Activated B cell treated with CpG ODN at 0.5 μM for 24 hours (primary cell): Measurements from ENCODE around the gene C19orf18. TPM values are rescaled to one million over a fixed set of nuclear protein-coding genes. Genes with fewer than 3 reads are reported as not detected.

Experiments
- ATAC-seq: fragments of 200-7000 bp; cut with Tn5 transposase; one replicate; pipeline ENCODE4 v1.10.0; 2021; ENCODE audit warnings: low read depth, mild to moderate bottlenecking, moderate library complexity
- CTCF ChIA-PET: fragments of 350-600 bp; sonication (Branson Sonifier 250); formaldehyde crosslinking; loops from one replicate; lab custom pipeline; 2021; ENCODE audit warnings: antibody characterized with exemption; lab: Charles Lee
- POLR2A ChIA-PET: fragments of 350-600 bp; sonication (Branson Sonifier 250); formaldehyde crosslinking; loops from one replicate; lab custom pipeline; 2021; ENCODE audit warnings: antibody characterized with exemption; lab: Charles Lee
- DNase-seq: peaks from one replicate; pipeline ENCODE4 v3.0.0; 2022
- H3K27ac Mint-ChIP-seq: one replicate; pipeline ENCODE4 v1.8.0; 2020; ENCODE audit warnings: mixed read lengths
- H3K27me3 Mint-ChIP-seq: one replicate; pipeline ENCODE4 v1.8.0; 2021; ENCODE audit warnings: mixed read lengths
- H3K36me3 Mint-ChIP-seq: one replicate; pipeline ENCODE4 v1.8.0; 2021; ENCODE audit warnings: low read depth, mixed read lengths
- H3K4me1 Mint-ChIP-seq: one replicate; pipeline ENCODE4 v1.8.0; 2021; ENCODE audit warnings: mixed read lengths
- H3K4me3 Mint-ChIP-seq: one replicate; pipeline ENCODE4 v1.8.0; 2020; ENCODE audit warnings: mild to moderate bottlenecking, mixed read lengths
- H3K9me3 Mint-ChIP-seq: one replicate; pipeline ENCODE4 v1.8.0; 2020; ENCODE audit warnings: mixed read lengths
- intact Hi-C: fragments of 100-400 bp; cut with micrococcal nuclease; formaldehyde crosslinking; loops from one replicate; pipeline ENCODE4 v1.15.1; 2024
- total RNA-seq: library from RNA; stranded (reverse); gene quantifications from 2 replicates; pipeline ENCODE4 v1.2.3, GENCODE V29; 2022
- TF ChIP-seq, protein P1 (sequence below): fragments of 200-600 bp; IDR thresholded peaks from one replicate; pipeline ENCODE4 v1.8.0; 2022; ENCODE audit warnings: antibody characterized with exemption, mild to moderate bottlenecking

C19orf18 gene
- total RNA-seq: 0.81 and 1.1 TPM in 2 replicates

GRCh38 chr19:57974434-57974833 is at the start of gene C19orf18:
TSS of gene C19orf18 (minus strand) at chr19:57974534. CDS start at chr19:57974432, 102 bp downstream.
- CTCF ChIA-PET: no interaction called here
- Mint-ChIP-seq H3K4me1 (no peaks in the 10 kb centered on the region), H3K4me3 (no peak within 1 kb of the TSS), H3K9me3 (peaks cover 49% of the 10 kb centered on the region), H3K27ac (no peak within 1 kb of the TSS), H3K27me3 (no peaks in the 10 kb centered on the region), H3K36me3 (peaks cover 70% of the 10 kb centered on the region)
- POLR2A ChIA-PET: no interaction called here
- no peak for DNase-seq
- no peak for ATAC-seq
- intact Hi-C loops: no loop called here
- TF ChIP-seq, protein P1, sequence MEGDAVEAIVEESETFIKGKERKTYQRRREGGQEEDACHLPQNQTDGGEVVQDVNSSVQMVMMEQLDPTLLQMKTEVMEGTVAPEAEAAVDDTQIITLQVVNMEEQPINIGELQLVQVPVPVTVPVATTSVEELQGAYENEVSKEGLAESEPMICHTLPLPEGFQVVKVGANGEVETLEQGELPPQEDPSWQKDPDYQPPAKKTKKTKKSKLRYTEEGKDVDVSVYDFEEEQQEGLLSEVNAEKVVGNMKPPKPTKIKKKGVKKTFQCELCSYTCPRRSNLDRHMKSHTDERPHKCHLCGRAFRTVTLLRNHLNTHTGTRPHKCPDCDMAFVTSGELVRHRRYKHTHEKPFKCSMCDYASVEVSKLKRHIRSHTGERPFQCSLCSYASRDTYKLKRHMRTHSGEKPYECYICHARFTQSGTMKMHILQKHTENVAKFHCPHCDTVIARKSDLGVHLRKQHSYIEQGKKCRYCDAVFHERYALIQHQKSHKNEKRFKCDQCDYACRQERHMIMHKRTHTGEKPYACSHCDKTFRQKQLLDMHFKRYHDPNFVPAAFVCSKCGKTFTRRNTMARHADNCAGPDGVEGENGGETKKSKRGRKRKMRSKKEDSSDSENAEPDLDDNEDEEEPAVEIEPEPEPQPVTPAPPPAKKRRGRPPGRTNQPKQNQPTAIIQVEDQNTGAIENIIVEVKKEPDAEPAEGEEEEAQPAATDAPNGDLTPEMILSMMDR: no peak

GRCh38 chr19:58022283-58022660 is 47.9 kb upstream of the C19orf18 start:
- Mint-ChIP-seq H3K36me3 (no peaks in the 10 kb centered on the region), H3K4me3 (no peak overlapping the region), H3K4me1 (no peaks in the 10 kb centered on the region), H3K9me3 (peaks cover 8% of the 10 kb centered on the region), H3K27ac (no peak overlapping the region), H3K27me3 (peaks cover under 1% of the 10 kb centered on the region)
- TF ChIP-seq, protein P1: no peak
- POLR2A ChIA-PET: interaction anchor here (1.0 to 1.2 kb wide), 3 partner anchors 20 to 304 kb away, joined by 4 to 8 read pairs (median 6); partner anchors contain the start of genes ZNF329, ZNF606 and ZSCAN22
- peak; percentile 8 for ATAC-seq
- DNase-seq: no peak
- CTCF ChIA-PET: interaction anchor here (1.2 to 1.6 kb wide), 2 partner anchors 129 to 133 kb away, joined by 4 to 10 read pairs; partner anchors contain the start of gene ZNF329
- intact Hi-C loops: loop anchor here (1.0 to 5.0 kb wide), 3 partner anchors 35 to 133 kb away; partner anchors contain the start of genes ZNF135 and ZNF329

DNA sequence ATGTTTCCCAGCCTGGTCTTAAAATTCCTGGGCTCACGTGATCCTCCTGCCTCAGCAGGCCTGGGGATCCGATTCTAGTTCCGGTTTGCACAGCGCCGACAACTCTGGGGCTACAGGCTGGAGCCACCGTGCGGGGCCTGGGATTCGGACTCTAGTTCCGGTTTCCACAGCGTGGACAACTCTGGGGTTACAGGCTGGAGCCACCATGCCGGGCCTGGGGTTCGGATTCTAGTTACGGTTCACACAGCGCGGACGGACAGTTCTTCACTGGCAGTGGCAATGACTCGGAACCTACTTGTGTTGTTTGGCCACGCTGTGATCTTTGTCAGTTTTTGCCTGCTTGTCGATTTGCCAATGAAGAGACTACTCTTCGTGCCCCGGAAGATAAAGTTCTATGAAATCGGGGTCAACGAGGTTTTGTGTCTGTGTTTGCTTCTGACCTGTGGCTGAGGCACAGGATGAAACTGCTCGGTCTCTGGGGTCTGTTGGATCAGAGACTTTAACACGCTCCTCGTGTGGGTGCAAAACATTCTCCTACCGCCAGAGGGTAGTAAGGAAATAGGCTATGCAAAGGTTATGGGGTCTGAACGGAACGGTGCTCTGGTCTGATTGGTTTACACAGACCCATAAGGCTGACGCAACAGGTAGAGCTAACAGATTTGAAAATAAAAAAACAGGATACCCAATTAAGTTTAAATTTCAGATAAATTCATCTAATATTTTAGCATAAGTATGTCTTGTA is 47.4 kb upstream of the C19orf18 start:
- no peak overlapping the region for H3K4me3 Mint-ChIP-seq
- H3K4me1 Mint-ChIP-seq: no peaks in the 10 kb centered on the region
- DNase-seq: no peak
- peaks cover 4% of the 10 kb centered on the region for H3K27me3 Mint-ChIP-seq
- ChIA-PET CTCF (interaction anchor here (1.2 to 1.6 kb wide), 2 partner anchors 129 to 134 kb away, joined by 4 to 10 read pairs; partner anchors contain the start of gene ZNF329), POLR2A (interaction anchor here (1.0 to 1.2 kb wide), 3 partner anchors 19 to 305 kb away, joined by 4 to 8 read pairs (median 6); partner anchors contain the start of genes ZNF329, ZNF606 and ZSCAN22)
- no peak overlapping the region for H3K27ac Mint-ChIP-seq
- H3K9me3 Mint-ChIP-seq: peaks cover 8% of the 10 kb centered on the region
- TF ChIP-seq, protein P1: no peak
- H3K36me3 Mint-ChIP-seq: no peaks in the 10 kb centered on the region
- intact Hi-C loops: loop anchor here (1.0 to 5.0 kb wide), 3 partner anchors 36 to 134 kb away; partner anchors contain the start of genes ZNF135 and ZNF329
- ATAC-seq: peak; percentile 100

DNA sequence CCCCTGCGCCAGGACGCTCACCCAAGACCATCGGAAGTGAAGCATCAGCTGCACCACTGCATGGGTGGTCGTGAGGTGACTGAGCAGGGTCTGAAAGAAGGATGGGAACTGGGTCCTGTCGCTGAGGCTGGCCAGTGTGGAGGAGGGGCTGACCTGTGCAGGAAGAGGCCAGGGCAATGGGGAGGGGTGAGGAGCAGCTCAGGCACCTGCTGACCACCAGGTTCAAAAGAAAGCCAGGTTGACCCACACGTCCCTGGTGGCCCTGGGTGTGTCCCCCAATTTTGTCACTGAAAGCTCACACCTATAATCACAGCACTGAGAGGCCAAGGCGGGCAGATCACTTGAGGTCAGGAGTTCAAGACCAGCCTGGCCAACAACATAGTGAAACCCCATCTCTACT is 45.8 kb upstream of the C19orf18 start:
- DNase-seq (no peak), ATAC-seq (no peak)
- Mint-ChIP-seq H3K4me1 (no peaks in the 10 kb centered on the region), H3K9me3 (peaks cover under 1% of the 10 kb centered on the region), H3K36me3 (no peaks in the 10 kb centered on the region), H3K4me3 (no peak overlapping the region), H3K27me3 (peaks cover 4% of the 10 kb centered on the region), H3K27ac (no peak overlapping the region)
- ChIA-PET CTCF (no interaction called here), POLR2A (no interaction called here)
- intact Hi-C loops: loop anchor here (5.0 kb wide), 1 partner anchor 37 kb away; the partner anchor contains the start of gene ZNF135
- TF ChIP-seq, protein P1: no peak

- intact Hi-C loops: no loop called here
- TF ChIP-seq, protein P1: no peak
Observed at GRCh38 chr19:58014141-58014540, 39.8 kb upstream of the C19orf18 start.

More at GRCh38 chr19:58014141-58014540, 39.8 kb upstream of the C19orf18 start:
- Mint-ChIP-seq H3K9me3 (peaks cover 14% of the 10 kb centered on the region), H3K36me3 (peaks cover 8% of the 10 kb centered on the region), H3K27ac (no peak overlapping the region), H3K4me3 (no peak overlapping the region), H3K27me3 (peaks cover 6% of the 10 kb centered on the region), H3K4me1 (peaks cover 4% of the 10 kb centered on the region)
- ChIA-PET CTCF (no interaction called here), POLR2A (no interaction called here)
- DNase-seq (no peak), ATAC-seq (no peak)
